ENCODE measurements around the gene ADAMTS2.

Gene ADAMTS2

GRCh38 chr5:179153341-179153901 lies 191.8 kb downstream of the ADAMTS2 start:
- ChIA-PET POLR2A (no interaction called here), CTCF (no interaction called here)
- DNase-seq (ENCODE audit: extremely low spot score): no peak
- TF ChIP-seq BHLHE40 (IDR thresholded peaks at IDR 0.05; ENCODE audit: borderline replicate concordance) (no peak), ARNT (IDR thresholded peaks at IDR 0.05) (no peak), HDGF (IDR thresholded peaks at IDR 0.05; ENCODE audit: borderline replicate concordance) (no peak), NFRKB (IDR thresholded peaks at IDR 0.05) (no peak)

GRCh38 chr5:179152941-179153340 lies 192.3 kb downstream of the ADAMTS2 start:
- TF ChIP-seq PKNOX1 (IDR thresholded peaks at IDR 0.05) (no peak), ELF4 (IDR thresholded peaks at IDR 0.05) (no peak), ARNT (IDR thresholded peaks at IDR 0.05) (no peak), FOXK2 (IDR thresholded peaks at IDR 0.05) (no peak), ZNF384 (IDR thresholded peaks at IDR 0.05) (no peak), LEF1 (IDR thresholded peaks at IDR 0.05; ENCODE audit: borderline replicate concordance) (no peak), CTBP1 (IDR thresholded peaks at IDR 0.05; ENCODE audit: borderline replicate concordance) (no peak), SP1 (IDR thresholded peaks at IDR 0.05) (no peak), TARDBP (IDR thresholded peaks at IDR 0.05) (no peak), NFRKB (IDR thresholded peaks at IDR 0.05) (no peak), FOXM1 (IDR thresholded peaks at IDR 0.05; ENCODE audit: borderline replicate concordance) (no peak), BHLHE40 (IDR thresholded peaks at IDR 0.05; ENCODE audit: borderline replicate concordance) (no peak), HDGF (IDR thresholded peaks at IDR 0.05; ENCODE audit: borderline replicate concordance) (no peak), L3MBTL2 (conservative IDR thresholded peaks at IDR 0.05) (no peak)
- DNase-seq (ENCODE audit: extremely low spot score): no peak
- POLR2A ChIA-PET: no interaction called here
- CTCF ChIA-PET: no interaction called here

GRCh38 chr5:179152144-179152895 lies 192.9 kb downstream of the ADAMTS2 start:
- ChIA-PET POLR2A (no interaction called here), CTCF (no interaction called here)
- TF ChIP-seq FOXM1 (IDR thresholded peaks at IDR 0.05; ENCODE audit: borderline replicate concordance) (no peak), ARNT (IDR thresholded peaks at IDR 0.05) (no peak), TARDBP (IDR thresholded peaks at IDR 0.05) (no peak), PKNOX1 (IDR thresholded peaks at IDR 0.05) (no peak), SP1 (IDR thresholded peaks at IDR 0.05) (no peak), SUZ12 (IDR thresholded peaks at IDR 0.05) (no peak), ELF4 (IDR thresholded peaks at IDR 0.05) (no peak), FOXA1 (IDR thresholded peaks at IDR 0.05) (no peak)
- no peak for DNase-seq (ENCODE audit: extremely low spot score)

- ChIA-PET POLR2A (no interaction called here), CTCF (no interaction called here)
- DNase-seq (ENCODE audit: extremely low spot score): no peak
- TF ChIP-seq FOXA1 (IDR thresholded peaks at IDR 0.05): no peak
- TF ChIP-seq SUZ12 (IDR thresholded peaks at IDR 0.05): no peak
- no peak for TF ChIP-seq ZNF384 (IDR thresholded peaks at IDR 0.05)
- TF ChIP-seq FOXK2 (IDR thresholded peaks at IDR 0.05): no peak
- no peak for TF ChIP-seq ELF4 (IDR thresholded peaks at IDR 0.05)
- TF ChIP-seq TARDBP (IDR thresholded peaks at IDR 0.05): no peak
- TF ChIP-seq HDGF (IDR thresholded peaks at IDR 0.05; ENCODE audit: borderline replicate concordance): no peak
- TF ChIP-seq LEF1 (IDR thresholded peaks at IDR 0.05; ENCODE audit: borderline replicate concordance): no peak
Measured at GRCh38 chr5:179151286-179152118, 193.8 kb downstream of the ADAMTS2 start.

GRCh38 chr5:179150011-179150410 lies 195.2 kb downstream of the ADAMTS2 start:
- no peak for DNase-seq (ENCODE audit: extremely low spot score)
- ChIA-PET POLR2A (no interaction called here), CTCF (no interaction called here)
- no peak for TF ChIP-seq LEF1 (IDR thresholded peaks at IDR 0.05; ENCODE audit: borderline replicate concordance)
- no peak for TF ChIP-seq SP1 (IDR thresholded peaks at IDR 0.05)
- no peak for TF ChIP-seq FOXA1 (IDR thresholded peaks at IDR 0.05)
- TF ChIP-seq PKNOX1 (IDR thresholded peaks at IDR 0.05): no peak
- TF ChIP-seq TARDBP (IDR thresholded peaks at IDR 0.05): no peak
- no peak for TF ChIP-seq BHLHE40 (IDR thresholded peaks at IDR 0.05; ENCODE audit: borderline replicate concordance)
- TF ChIP-seq ARNT (IDR thresholded peaks at IDR 0.05): no peak
- TF ChIP-seq ZNF384 (IDR thresholded peaks at IDR 0.05): no peak
- no peak for TF ChIP-seq SUZ12 (IDR thresholded peaks at IDR 0.05)
- TF ChIP-seq HDGF (IDR thresholded peaks at IDR 0.05; ENCODE audit: borderline replicate concordance): no peak
- no peak for TF ChIP-seq NFRKB (IDR thresholded peaks at IDR 0.05)
- no peak for TF ChIP-seq FOXM1 (IDR thresholded peaks at IDR 0.05; ENCODE audit: borderline replicate concordance)

- TF ChIP-seq NFRKB (IDR thresholded peaks at IDR 0.05): no peak
- no peak for TF ChIP-seq HDGF (IDR thresholded peaks at IDR 0.05; ENCODE audit: borderline replicate concordance)
- TF ChIP-seq SUZ12 (IDR thresholded peaks at IDR 0.05): no peak
- no peak for TF ChIP-seq FOXM1 (IDR thresholded peaks at IDR 0.05; ENCODE audit: borderline replicate concordance)
- no peak for TF ChIP-seq FOXA1 (IDR thresholded peaks at IDR 0.05)
- TF ChIP-seq LEF1 (IDR thresholded peaks at IDR 0.05; ENCODE audit: borderline replicate concordance): no peak
- no peak for TF ChIP-seq TARDBP (IDR thresholded peaks at IDR 0.05)
- no peak for TF ChIP-seq ELF4 (IDR thresholded peaks at IDR 0.05)
- DNase-seq (ENCODE audit: extremely low spot score): no peak
- POLR2A ChIA-PET: no interaction called here
- CTCF ChIA-PET: no interaction called here
Measured at GRCh38 chr5:179149278-179149677, 196.0 kb downstream of the ADAMTS2 start.
